Endothelial cell of umbilical vein (primary cell): Measurements from ENCODE around the gene PHACTR1. TPM values are rescaled to one million over a fixed set of nuclear protein-coding genes. Genes with fewer than 3 reads are reported as not detected.

Experiments used
- BruUV-seq: library from RNA; stranded (reverse); fragments of 400-500 nt; replicated peaks from 2 replicates; lab custom pipeline; 2021; lab: Mats Ljungman, UMichigan
- CTCF ChIA-PET: fragments of 300-600, 350-600 bp; sonication (Branson Sonifier 250); formaldehyde crosslinking; loops from one replicate; lab custom pipeline; 2021; ENCODE audit warnings: antibody characterized with exemption, inconsistent platforms; lab: Charles Lee
- POLR2A ChIA-PET: fragments of 300-600, 350-600 bp; sonication (Branson Sonifier 250); formaldehyde crosslinking; loops from one replicate; lab custom pipeline; 2021; ENCODE audit warnings: antibody characterized with exemption, inconsistent platforms; lab: Charles Lee
- DNase-seq: peaks from one replicate; pipeline ENCODE4 v3.0.0-alpha.2; 2011; ENCODE audit warnings: low read depth, low spot score
- FAIRE-seq: peaks from 2 replicates; lab custom pipeline; 2011; peaks lifted over from hg19 to GRCh38; lab: Jason Lieb, UNC
- H2AFZ ChIP-seq: 2 replicates; pipeline ENCODE4 v1.6.0; 2012; ENCODE audit warnings: low read depth, low read length, control low read depth, inconsistent platforms
- H3K27ac ChIP-seq: 2 replicates; pipeline ENCODE4 v1.5.1; 2011; ENCODE audit warnings: low read depth, mild to moderate bottlenecking, control low read depth, low read length, moderate library complexity; ENCODE audit not compliant: insufficient read depth
- H3K27me3 ChIP-seq, 2 experiments: 2 replicates each; pipeline versions ENCODE4 v1.6.0 to v1.6.1; 2011; ENCODE audit warnings: low read length in 2 of 2, mixed read lengths in 1 of 2; ENCODE audit not compliant: control insufficient read depth in 2 of 2, insufficient read depth in 2 of 2
- H3K36me3 ChIP-seq, 2 experiments: 2 replicates in 1 of 2; 3 replicates in 1 of 2; pipeline ENCODE4 v1.5.1; 2011; ENCODE audit warnings: low read length in 2 of 2, mild to moderate bottlenecking in 1 of 2, moderate library complexity in 1 of 2; ENCODE audit not compliant: control insufficient read depth in 2 of 2, insufficient read depth in 2 of 2; ENCODE audit errors: extremely low read depth in 1 of 2
- H3K4me1 ChIP-seq: 3 replicates; pipeline ENCODE4 v1.5.1; 2011; ENCODE audit warnings: mild to moderate bottlenecking, low read length; ENCODE audit not compliant: control insufficient read depth, insufficient read depth; ENCODE audit errors: extremely low read depth
- H3K4me2 ChIP-seq: 2 replicates; pipeline ENCODE4 v1.6.1; 2011; ENCODE audit warnings: low read length, control low read depth, mixed read lengths; ENCODE audit not compliant: insufficient read depth
- H3K4me3 ChIP-seq, 3 experiments: fragments of 200-600 bp in 1 of 3; sonication (generic), shearing (Covaris generic) in 1 of 3; replicated peaks in 1 of 3; 2 replicates each; pipeline ENCODE4 v1.5.1; 2011 to 2016; ENCODE audit warnings: control low read depth in 3 of 3, low read length in 3 of 3, mild to moderate bottlenecking in 2 of 3, inconsistent platforms in 1 of 3, low read depth in 1 of 3, moderate library complexity in 1 of 3; ENCODE audit not compliant: insufficient read depth in 1 of 3
- H3K79me2 ChIP-seq: 2 replicates; pipeline ENCODE4 v1.6.0; 2012; ENCODE audit warnings: low read length, inconsistent platforms; ENCODE audit not compliant: control insufficient read depth, insufficient read depth
- H3K9ac ChIP-seq: replicated peaks from 2 replicates; pipeline ENCODE3; 2011; ENCODE audit warnings: low read length, control low read depth; ENCODE audit not compliant: insufficient read depth; ENCODE audit errors: extremely low read depth
- H3K9me1 ChIP-seq: replicated peaks from 3 replicates; pipeline ENCODE4 v1.6.0; 2011; ENCODE audit warnings: mild to moderate bottlenecking, low read length; ENCODE audit not compliant: control insufficient read depth, insufficient read depth; ENCODE audit errors: extremely low read depth
- H3K9me3 ChIP-seq: replicated peaks from 2 replicates; pipeline ENCODE4 v1.5.1; 2012; ENCODE audit warnings: low read length, inconsistent platforms; ENCODE audit not compliant: control insufficient read depth, insufficient read depth
- H4K20me1 ChIP-seq: replicated peaks from 2 replicates; pipeline ENCODE3; 2011; ENCODE audit warnings: mild to moderate bottlenecking, low read length; ENCODE audit not compliant: control insufficient read depth, insufficient read depth; ENCODE audit errors: extremely low read depth
- EZH2 ChIP-seq: IDR thresholded peaks from 2 replicates; pipeline ENCODE4 v1.6.1; 2012; ENCODE audit warnings: borderline replicate concordance, low read depth, mild to moderate bottlenecking, moderate library complexity, low read length, inconsistent platforms; ENCODE audit not compliant: severe bottlenecking
- FOS ChIP-seq: IDR thresholded peaks from 2 replicates; pipeline ENCODE4 v1.6.1; 2011; ENCODE audit warnings: mild to moderate bottlenecking, low read length, moderate library complexity, borderline replicate concordance; ENCODE audit not compliant: insufficient read depth
- GATA2 ChIP-seq: IDR thresholded peaks from 2 replicates; pipeline ENCODE4 v1.7.0; 2011; ENCODE audit warnings: low read depth, mild to moderate bottlenecking, moderate library complexity, mixed read lengths, low read length; ENCODE audit not compliant: insufficient read length, insufficient read depth
- MYC ChIP-seq: IDR thresholded peaks from one replicate; pipeline ENCODE4 v1.6.1; 2011; ENCODE audit warnings: mild to moderate bottlenecking, low read depth, low read length
- POLR2A ChIP-seq: IDR thresholded peaks from 2 replicates; pipeline ENCODE4 v1.6.1; 2012; ENCODE audit warnings: low read depth, mild to moderate bottlenecking, control low read depth, low read length
- dilution Hi-C: fragments of 300-500 bp; cut with MboI; formaldehyde crosslinking; loops from one replicate; pipeline ENCODE4 v1.15.0; 2019; ENCODE audit warnings: low sequenced_read_pairs; ENCODE audit not compliant: extremely low pct_ligation_motif_present
- intact Hi-C: fragments of 100-400 bp; cut with micrococcal nuclease; formaldehyde crosslinking; loops from one replicate; pipeline ENCODE4 v1.10.0; 2022
- polyA plus RNA-seq, 4 experiments: library from polyadenylated mRNA; depleted of rRNA in 3 of 4; stranded (reverse) in 3 of 4; unstranded in 1 of 4; fragments of >200 nt; gene quantifications; 2 replicates each; pipeline versions ENCODE4 v1.2.1 to v1.2.3, GENCODE V29; 2011 to 2012; ENCODE audit warnings: missing spikeins in 1 of 4
- total RNA-seq: library from RNA; stranded (reverse); gene quantifications from 2 replicates; pipeline ENCODE4 v1.2.3, GENCODE V29; 2021
- TF ChIP-seq, protein P1 (sequence below), 2 donors: IDR thresholded peaks; 1 replicate in 1 of 2; 2 replicates in 1 of 2; pipeline ENCODE4 v1.5.1; 2011; ENCODE audit warnings: low read length in 2 of 2, mild to moderate bottlenecking in 2 of 2, moderate library complexity in 2 of 2, control low read depth in 1 of 2, inconsistent platforms in 1 of 2, low read depth in 1 of 2; ENCODE audit not compliant: insufficient read depth in 1 of 2; ENCODE audit errors: extremely low read depth in 1 of 2
- TF ChIP-seq, protein P2 (sequence below): IDR thresholded peaks from 2 replicates; pipeline ENCODE4 v1.6.1; 2011; ENCODE audit not compliant: insufficient read depth, insufficient read length

The PHACTR1 gene
- total and polyA plus RNA-seq, 2 donors (not counting 3 experiments of a cell fraction or from before 2014, with no cell fraction given), result 2.4 to 23.2 TPM

GRCh38 chr6:12916420-12917136 lies 200.0 kb downstream of the PHACTR1 start:
- Histone ChIP-seq H3K27ac (no peak overlapping the region), H3K4me1 (no peaks in the 10 kb centered on the region), H2AFZ (no peak overlapping the region), H3K36me3 (no peaks in the 10 kb centered on the region), H3K9me1 (no peaks in the 10 kb centered on the region), H3K4me2 (no peak overlapping the region), H3K79me2 (no peaks in the 10 kb centered on the region), H3K27me3 (peaks cover 0 to 9% of the 10 kb centered on the region in 2 experiments), H3K9ac (no peak overlapping the region), H3K9me3 (no peaks in the 10 kb centered on the region), H3K4me3 (no peak overlapping the region), H4K20me1 (no peaks in the 10 kb centered on the region)
- intact Hi-C loops (loop anchor here (10.0 kb wide), 2 partner anchors 208 to 388 kb away; no protein-coding TSS in a partner anchor), dilution Hi-C loops (no loop called here)
- no TSS peak for BruUV-seq
- TF ChIP-seq GATA2, result no peak
- no peak for TF ChIP-seq POLR2A
- no peak for TF ChIP-seq EZH2
- TF ChIP-seq FOS, result no peak
- TF ChIP-seq, protein P1, sequence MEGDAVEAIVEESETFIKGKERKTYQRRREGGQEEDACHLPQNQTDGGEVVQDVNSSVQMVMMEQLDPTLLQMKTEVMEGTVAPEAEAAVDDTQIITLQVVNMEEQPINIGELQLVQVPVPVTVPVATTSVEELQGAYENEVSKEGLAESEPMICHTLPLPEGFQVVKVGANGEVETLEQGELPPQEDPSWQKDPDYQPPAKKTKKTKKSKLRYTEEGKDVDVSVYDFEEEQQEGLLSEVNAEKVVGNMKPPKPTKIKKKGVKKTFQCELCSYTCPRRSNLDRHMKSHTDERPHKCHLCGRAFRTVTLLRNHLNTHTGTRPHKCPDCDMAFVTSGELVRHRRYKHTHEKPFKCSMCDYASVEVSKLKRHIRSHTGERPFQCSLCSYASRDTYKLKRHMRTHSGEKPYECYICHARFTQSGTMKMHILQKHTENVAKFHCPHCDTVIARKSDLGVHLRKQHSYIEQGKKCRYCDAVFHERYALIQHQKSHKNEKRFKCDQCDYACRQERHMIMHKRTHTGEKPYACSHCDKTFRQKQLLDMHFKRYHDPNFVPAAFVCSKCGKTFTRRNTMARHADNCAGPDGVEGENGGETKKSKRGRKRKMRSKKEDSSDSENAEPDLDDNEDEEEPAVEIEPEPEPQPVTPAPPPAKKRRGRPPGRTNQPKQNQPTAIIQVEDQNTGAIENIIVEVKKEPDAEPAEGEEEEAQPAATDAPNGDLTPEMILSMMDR (IDR thresholded peaks at IDR 0.05; ENCODE audit: extremely low read depth in 1 of 2, insufficient read depth in 1 of 2, low read depth in 1 of 2, low read length in 2 of 2), result no peak
- TF ChIP-seq, protein P2, sequence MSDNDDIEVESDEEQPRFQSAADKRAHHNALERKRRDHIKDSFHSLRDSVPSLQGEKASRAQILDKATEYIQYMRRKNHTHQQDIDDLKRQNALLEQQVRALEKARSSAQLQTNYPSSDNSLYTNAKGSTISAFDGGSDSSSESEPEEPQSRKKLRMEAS, result no peak
- TF ChIP-seq MYC, result no peak
- POLR2A ChIA-PET, result no interaction called here
- CTCF ChIA-PET, result interaction anchor here (1.3 kb wide), 1 partner anchor 23 kb away, joined by 3 read pairs; no protein-coding TSS in a partner anchor
- DNase-seq, result no peak
- FAIRE-seq, result no peak
